NCI-H2196 (cell line): ENCODE measurements around the gene NUCB2.

Experiments
- DNase-seq: peaks from one replicate; lab custom pipeline; 2025; ENCODE audit not compliant: unreplicated experiment; lab: John Stamatoyannopoulos, UW

NUCB2 gene

GRCh38 chr11:17379383-17380180, 103.0 kb downstream of the NUCB2 start:
- no peak for DNase-seq

- no peak for DNase-seq
Measured at GRCh38 chr11:17381156-17381555, 104.6 kb downstream of the NUCB2 start.
